ENCODE results near the gene ABHD12.
A peak's percentile ranks its signal among the peaks of the same experiment; 100 is the strongest.

GRCh38 chr20:25390538-25391528 lies at the start of gene ABHD12:
- TF ChIP-seq CTCF (IDR thresholded peaks at IDR 0.05) (peak in 2 of 4 experiments; percentile 19 to 22), POLR2A (IDR thresholded peaks at IDR 0.05) (peak; percentile 68)
